HG03558 (cell line): Measurements from ENCODE around the gene NCAM2.
"Not testable (repeated sequence)": the region's sequence is repeated elsewhere in the genome, so short reads cannot be mapped to it uniquely, and the experiment has no call there.

Source experiments
- ATAC-seq: cut with Tn5 transposase; IDR thresholded peaks from one replicate; pipeline ENCODE4 v1.9.1; 2021; ENCODE audit warnings: moderate number of reproducible peaks; ENCODE audit not compliant: unreplicated experiment; ENCODE audit errors: extremely low read depth

NCAM2 gene

GRCh38 chr21:21401444-21401843 is 403.2 kb downstream of the NCAM2 start:
- ATAC-seq = no peak

DNA sequence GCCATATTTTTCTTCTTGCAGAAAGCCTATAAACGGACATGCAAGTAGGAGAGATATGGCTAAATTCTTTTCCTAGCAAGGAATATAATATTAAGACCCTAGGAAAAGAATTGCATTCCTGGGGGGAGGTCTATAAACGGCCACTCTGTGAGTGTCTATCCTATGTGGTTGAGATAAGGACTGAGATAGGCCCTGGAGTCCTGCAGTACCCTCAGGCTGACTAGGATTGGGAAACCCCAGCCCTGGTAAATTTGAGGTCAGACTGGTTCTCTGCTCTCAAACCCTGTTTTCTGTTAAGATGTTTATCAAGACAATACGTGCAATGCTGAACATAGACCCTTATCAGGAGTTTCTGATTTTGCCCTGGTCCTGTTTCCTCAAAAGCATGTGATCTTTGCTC is 404.0 kb downstream of the NCAM2 start:
- not testable (repeated sequence) for ATAC-seq

- not testable (repeated sequence) for ATAC-seq
These were observed 406.1 kb downstream of the NCAM2 start for GRCh38 chr21:21404261-21404660.

- ATAC-seq = no peak
These were observed 408.7 kb downstream of the NCAM2 start for GRCh38 chr21:21406921-21407320.

DNA sequence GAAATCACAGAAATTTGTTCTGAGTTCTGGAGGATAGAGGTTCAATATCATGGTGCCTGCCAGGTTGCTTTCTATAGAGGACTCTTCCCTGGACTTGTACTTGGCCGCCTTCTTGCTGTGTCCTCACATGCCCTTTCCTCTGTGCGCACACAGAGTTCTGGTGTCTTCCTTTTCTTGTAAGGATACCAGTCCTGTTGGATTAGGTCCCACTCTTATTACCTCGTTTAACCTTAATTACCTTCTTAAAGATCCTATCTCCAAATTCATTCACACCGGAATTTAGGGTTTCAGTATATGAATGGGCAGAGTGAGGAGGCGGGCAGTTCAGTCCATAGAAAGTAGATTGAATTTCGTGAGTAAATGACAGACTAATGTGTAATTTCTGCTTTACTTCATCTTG is 413.9 kb downstream of the NCAM2 start:
- ATAC-seq = no peak

DNA sequence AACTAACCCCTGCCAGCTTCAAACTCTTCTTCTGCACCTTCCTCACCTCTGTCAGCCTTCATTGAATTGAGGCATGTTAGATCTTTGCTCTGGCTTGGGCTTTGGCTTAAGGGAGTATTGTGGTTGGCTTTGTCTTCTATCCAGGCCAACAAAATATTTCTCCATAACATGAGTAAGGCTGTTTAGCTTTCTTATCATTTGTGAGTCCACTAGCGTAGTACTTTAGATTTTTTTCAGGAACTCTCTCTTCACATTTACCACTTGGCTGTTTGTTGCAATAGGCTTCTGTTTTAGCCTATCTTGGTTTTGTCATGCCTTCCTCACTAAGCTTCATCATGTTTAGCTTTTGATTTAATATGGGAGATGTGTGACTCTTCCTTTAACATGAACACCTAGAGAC is 417.5 kb downstream of the NCAM2 start:
- no peak for ATAC-seq

DNA sequence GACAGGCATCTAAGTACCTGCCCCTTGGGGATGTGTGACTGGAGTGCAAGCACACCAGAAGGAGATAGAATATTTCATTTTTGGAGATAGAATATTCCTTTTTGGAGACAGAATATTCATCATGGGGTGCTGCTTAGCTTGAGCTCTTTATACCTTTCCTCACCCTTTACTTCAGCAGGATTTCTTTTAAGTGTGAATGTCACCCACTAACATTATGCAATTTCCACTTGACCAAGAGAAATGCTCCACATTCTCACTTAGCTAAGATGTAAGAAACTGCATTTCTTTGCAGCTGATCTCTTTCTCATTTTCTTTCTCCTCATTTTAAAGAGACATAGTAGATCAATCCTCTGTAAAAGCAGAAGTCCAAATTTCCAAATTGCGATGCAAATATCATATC is 436.7 kb downstream of the NCAM2 start:
- ATAC-seq = no peak

- ATAC-seq = no peak
These were observed 437.9 kb downstream of the NCAM2 start for GRCh38 chr21:21436012-21436534.

GRCh38 chr21:21439761-21440160 is 441.6 kb downstream of the NCAM2 start:
- ATAC-seq = no peak

- no peak for ATAC-seq
These were observed 458.9 kb downstream of the NCAM2 start for GRCh38 chr21:21457077-21457476.

DNA sequence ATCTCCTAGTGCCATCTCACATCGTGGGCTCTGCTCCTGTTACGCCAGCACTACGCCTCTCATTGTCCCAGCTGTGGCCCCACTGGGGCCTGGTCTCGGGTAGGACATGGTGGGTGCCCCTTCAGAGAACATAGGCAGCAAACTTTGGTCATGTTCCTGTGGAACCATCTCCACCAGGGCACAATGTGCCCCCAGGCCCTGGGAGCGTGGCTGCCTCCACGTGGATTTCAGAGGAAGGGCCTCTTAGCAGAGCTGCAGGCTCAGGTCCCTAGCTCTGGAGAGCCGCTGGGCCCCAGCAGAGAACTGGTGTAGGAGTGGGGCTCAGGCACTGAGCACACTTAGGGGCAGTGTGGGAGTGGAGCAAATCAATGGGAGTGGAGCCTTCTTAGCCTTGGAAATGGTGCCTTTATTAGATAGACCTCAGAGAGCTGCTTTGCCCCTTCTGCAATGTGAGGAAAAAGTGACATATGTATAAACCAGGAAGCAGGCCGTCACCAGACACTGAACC is 460.0 kb downstream of the NCAM2 start:
- ATAC-seq = no peak

DNA sequence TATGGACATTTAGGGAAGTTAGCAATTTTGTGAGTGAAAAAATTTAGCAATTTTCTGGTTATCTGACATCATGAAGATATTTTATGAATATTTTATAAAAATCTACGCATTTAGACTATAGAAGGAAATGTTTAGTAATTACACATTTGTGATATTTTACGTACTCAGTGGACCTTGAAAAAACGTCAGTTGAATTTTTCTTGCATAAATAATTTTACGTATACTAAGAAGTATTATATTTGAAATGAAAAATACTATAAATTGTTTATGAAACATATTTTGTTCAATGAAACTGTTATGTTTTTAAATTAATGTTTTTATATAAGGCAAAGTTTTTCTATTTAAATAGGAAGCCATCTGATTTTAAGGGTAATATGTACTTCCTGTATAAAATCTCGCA is 462.8 kb downstream of the NCAM2 start:
- ATAC-seq = no peak

DNA sequence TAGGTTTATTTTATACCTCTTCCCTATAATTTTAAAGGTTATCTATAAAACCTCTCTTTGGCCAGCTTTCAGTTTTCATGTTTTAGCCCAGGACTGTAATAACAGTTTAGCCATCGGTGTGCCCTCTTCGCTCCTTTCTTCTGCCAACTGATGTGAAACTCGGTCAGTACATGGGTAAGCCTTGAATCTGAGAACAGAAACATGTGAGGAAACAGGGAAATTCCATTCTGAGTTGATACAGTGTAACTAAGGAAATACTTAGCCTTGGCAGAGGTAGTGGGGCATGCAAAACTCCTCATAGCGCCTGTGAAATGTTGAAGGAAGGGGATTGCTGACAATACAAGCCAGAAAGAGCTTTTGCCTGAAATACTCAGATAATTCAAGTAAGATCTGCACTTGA is 465.2 kb downstream of the NCAM2 start:
- no peak for ATAC-seq

GRCh38 chr21:21464684-21465083 is 466.5 kb downstream of the NCAM2 start:
- no peak for ATAC-seq

GRCh38 chr21:21466752-21467151 is 468.5 kb downstream of the NCAM2 start:
- ATAC-seq = no peak

- ATAC-seq = no peak
These were observed 469.8 kb downstream of the NCAM2 start for GRCh38 chr21:21468003-21468402.

DNA sequence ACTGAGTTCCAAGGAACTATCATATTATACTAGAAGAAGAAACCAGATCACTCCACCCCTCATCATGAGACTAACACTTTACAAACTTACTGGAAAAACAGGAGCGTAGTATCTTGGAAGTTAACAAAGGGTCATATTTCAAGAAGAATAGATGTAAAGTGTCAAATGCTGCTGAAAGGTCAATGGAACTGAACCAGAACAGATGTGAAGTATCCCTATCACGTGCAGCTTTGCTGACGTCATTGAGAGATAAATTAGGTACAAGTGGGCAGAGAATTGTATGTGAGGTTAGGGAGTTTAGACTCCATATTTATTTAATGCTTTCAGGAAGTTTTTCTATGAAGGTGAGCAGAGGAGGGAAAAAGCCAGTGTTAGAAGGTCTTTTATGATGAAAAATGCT is 483.0 kb downstream of the NCAM2 start:
- no peak for ATAC-seq

DNA sequence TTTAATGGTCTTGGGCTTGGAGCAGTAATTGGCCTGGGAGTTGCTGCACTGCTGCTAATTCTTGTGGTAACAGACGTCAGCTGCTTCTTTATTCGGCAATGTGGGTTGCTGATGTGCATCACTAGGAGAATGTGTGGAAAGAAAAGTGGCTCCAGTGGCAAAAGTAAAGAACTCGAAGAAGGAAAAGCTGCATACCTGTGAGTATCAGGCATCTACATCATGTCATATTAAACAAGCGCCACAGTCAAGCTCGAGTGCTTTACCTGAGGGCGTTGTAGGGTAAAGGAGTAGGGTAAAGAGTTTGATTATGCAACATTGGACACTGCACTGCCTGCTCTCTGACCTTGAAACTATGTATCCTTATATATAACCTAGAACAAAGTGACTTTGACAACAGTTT is 510.6 kb downstream of the NCAM2 start:
- no peak for ATAC-seq

DNA sequence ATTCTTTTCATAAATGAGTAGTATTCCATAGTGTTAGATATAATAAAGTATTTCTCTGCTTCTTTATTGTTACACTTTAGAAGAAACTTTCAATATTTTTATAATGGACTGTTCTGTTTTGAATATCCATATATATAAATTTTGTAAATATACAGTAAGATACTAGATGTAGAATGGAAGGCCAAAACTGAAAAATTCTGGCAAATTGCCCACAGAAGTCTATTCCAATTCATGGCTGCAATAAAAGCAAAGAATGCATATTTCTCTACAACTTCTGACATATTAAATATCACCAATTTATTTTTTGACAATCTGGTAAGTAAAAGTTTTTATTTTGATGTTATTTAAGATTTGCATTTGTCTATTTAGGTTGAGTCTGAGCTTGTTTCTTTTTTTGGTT is 532.5 kb downstream of the NCAM2 start:
- no peak for ATAC-seq

DNA sequence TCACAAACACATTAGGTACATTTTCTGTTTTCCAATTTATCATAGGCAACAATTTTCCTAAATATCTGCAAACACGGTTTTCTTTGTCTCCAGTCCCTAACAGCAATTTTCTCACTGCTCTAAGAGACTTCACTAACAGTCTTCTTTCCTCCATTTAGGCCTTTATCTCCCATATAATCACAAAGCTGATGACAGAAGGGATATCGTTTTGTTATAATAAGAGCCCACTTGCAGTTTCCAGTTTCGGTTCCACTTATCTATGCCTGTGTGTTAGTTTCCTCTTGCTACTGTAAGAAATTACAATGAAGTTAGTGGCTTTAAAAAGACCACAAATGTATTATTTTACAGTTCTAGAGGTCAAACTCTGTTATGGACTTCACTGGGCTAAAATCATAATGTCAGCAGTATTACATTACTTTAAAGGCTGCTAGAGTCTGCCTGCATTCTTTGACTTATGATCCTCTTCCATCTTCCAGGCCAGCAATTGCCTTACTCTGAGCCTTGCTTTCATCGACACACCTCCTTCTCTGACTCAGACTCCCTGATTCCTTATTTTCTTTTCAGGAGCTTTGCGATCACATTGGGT is 549.3 kb downstream of the NCAM2 start:
- no peak for ATAC-seq

GRCh38 chr21:21559285-21560045 is 561.3 kb downstream of the NCAM2 start:
- no peak for ATAC-seq
